HepG2 (cell line): ENCODE results near the gene NFYC. TPM values are rescaled to one million over a fixed set of nuclear protein-coding genes. Genes with fewer than 3 reads are reported as not detected.

ENCODE experiments used
- BORCS8-MEF2B ChIP-seq: sonication (generic); formaldehyde crosslinking; IDR thresholded peaks from 2 replicates; pipeline ENCODE4 v1.8.0; 2022; ENCODE audit warnings: mild to moderate bottlenecking, missing genetic modification reagents
- CBX2 ChIP-seq, 2 experiments: fragments of 200-600 bp in 1 of 2; sonication (generic); formaldehyde crosslinking in 1 of 2; IDR thresholded peaks; 2 replicates each; pipeline versions ENCODE4 v1.7.0 to v1.8.1; 2018 to 2022; ENCODE audit warnings: low read depth in 2 of 2, low read length in 1 of 2, mild to moderate bottlenecking in 1 of 2, missing genetic modification reagents in 1 of 2
- NFE2 ChIP-seq: sonication (generic); formaldehyde crosslinking; IDR thresholded peaks from 2 replicates; pipeline ENCODE4 v1.4.0; 2020; ENCODE audit warnings: missing genetic modification reagents
- NONO ChIP-seq, 2 experiments: fragments of 450-650 bp in 1 of 2; sonication (generic) in 1 of 2; formaldehyde crosslinking in 1 of 2; IDR thresholded peaks in 1 of 2; conservative IDR thresholded peaks in 1 of 2; 2 replicates each; pipeline versions ENCODE4 v1.6.1 to v1.8.0; 2017 to 2022; ENCODE audit warnings: mild to moderate bottlenecking in 1 of 2, missing genetic modification reagents in 1 of 2, moderate library complexity in 1 of 2
- NR2F2 ChIP-seq: IDR thresholded peaks from 2 replicates; pipeline ENCODE4 v1.6.1; 2012; ENCODE audit warnings: low read depth, inconsistent platforms, borderline replicate concordance
- PAX8 ChIP-seq: sonication (generic); formaldehyde crosslinking; IDR thresholded peaks from 2 replicates; pipeline ENCODE4 v1.8.0; 2022; ENCODE audit warnings: mild to moderate bottlenecking, missing genetic modification reagents, borderline replicate concordance
- PBX2 ChIP-seq: IDR thresholded peaks from 2 replicates; pipeline ENCODE4 v1.6.1; 2016; ENCODE audit warnings: control low read depth
- POGK ChIP-seq: sonication (generic); formaldehyde crosslinking; conservative IDR thresholded peaks from 2 replicates; pipeline ENCODE4 v1.8.0; 2022; ENCODE audit warnings: mild to moderate bottlenecking, moderate library complexity, missing genetic modification reagents
- PRMT3 ChIP-seq: sonication (generic); formaldehyde crosslinking; IDR thresholded peaks from 2 replicates; pipeline ENCODE4 v1.8.1; 2022; ENCODE audit warnings: low read depth, mild to moderate bottlenecking, moderate library complexity, missing genetic modification reagents, borderline replicate concordance
- SRY ChIP-seq: sonication (generic); formaldehyde crosslinking; IDR thresholded peaks from 2 replicates; pipeline ENCODE4 v1.8.0; 2022; ENCODE audit warnings: mild to moderate bottlenecking, missing genetic modification reagents
- STAT5B ChIP-seq: sonication (generic); formaldehyde crosslinking; IDR thresholded peaks from 2 replicates; pipeline ENCODE4 v1.4.0; 2020; ENCODE audit warnings: missing genetic modification reagents
- TBX2 ChIP-seq: sonication (generic); formaldehyde crosslinking; IDR thresholded peaks from 2 replicates; pipeline ENCODE4 v1.5.0; 2020; ENCODE audit warnings: missing genetic modification reagents, mild to moderate bottlenecking, borderline replicate concordance
- ZC3H4 ChIP-seq: sonication (generic); formaldehyde crosslinking; IDR thresholded peaks from 2 replicates; pipeline ENCODE4 v1.4.0; 2020; ENCODE audit warnings: missing genetic modification reagents, borderline replicate concordance
- ZMAT5 ChIP-seq: sonication (generic); formaldehyde crosslinking; IDR thresholded peaks from 2 replicates; pipeline ENCODE4 v1.5.0; 2020; ENCODE audit warnings: mild to moderate bottlenecking, low read depth, missing genetic modification reagents, borderline replicate concordance
- polyA plus RNA-seq, 8 experiments: library from polyadenylated mRNA; depleted of rRNA in 3 of 8; stranded (reverse) in 7 of 8; unstranded in 1 of 8; fragments of >200 nt; fragmentation: Illumina TruSeq in 4 of 8; extraction: Trizol in 4 of 8; gene quantifications; 2 replicates each; pipeline versions ENCODE4 v1.2.1 to v1.2.3, GENCODE V29; 2011 to 2016; ENCODE audit warnings: low read depth in 4 of 8, missing spikeins in 1 of 8, mixed read lengths in 1 of 8; ENCODE audit not compliant: insufficient read depth in 1 of 8
- total RNA-seq, 5 experiments: library from RNA; depleted of rRNA; stranded (reverse); fragments of >200 nt; fragmentation: Illumina TruSeq; extraction: Trizol; gene quantifications; 2 replicates each; pipeline ENCODE4 v1.2.3, GENCODE V29; 2016; ENCODE audit warnings: low read depth in 1 of 5
- TF ChIP-seq, protein P1 (sequence below): sonication (generic); formaldehyde crosslinking; IDR thresholded peaks from 2 replicates; pipeline ENCODE4 v1.4.0; 2020; ENCODE audit warnings: missing genetic modification reagents
- TF ChIP-seq, protein P2 (sequence below): sonication (generic); formaldehyde crosslinking; IDR thresholded peaks from 2 replicates; pipeline ENCODE4 v1.5.1; 2020; ENCODE audit warnings: missing genetic modification reagents, mild to moderate bottlenecking, borderline replicate concordance
- TF ChIP-seq, protein P3 (sequence below): sonication (generic); formaldehyde crosslinking; IDR thresholded peaks from 2 replicates; pipeline ENCODE4 v1.5.0; 2020; ENCODE audit warnings: missing genetic modification reagents

Gene NFYC
- total and polyA plus RNA-seq, 2 of the 13 experiments (the other 11 are each of a cell fraction or from before 2014, with no cell fraction given): 33.9 to 73.7 TPM

- TF ChIP-seq NFE2 (CRISPR knock-in tag): no peak
- TF ChIP-seq PRMT3: peak; percentile 43; the same call in 1 of the 2 replicates
- no peak for TF ChIP-seq NONO (IDR thresholded peaks at IDR 0.05)
- peak; percentile 90 for TF ChIP-seq NONO (CRISPR knock-in tag; conservative IDR thresholded peaks at IDR 0.05)
- TF ChIP-seq, protein P1, sequence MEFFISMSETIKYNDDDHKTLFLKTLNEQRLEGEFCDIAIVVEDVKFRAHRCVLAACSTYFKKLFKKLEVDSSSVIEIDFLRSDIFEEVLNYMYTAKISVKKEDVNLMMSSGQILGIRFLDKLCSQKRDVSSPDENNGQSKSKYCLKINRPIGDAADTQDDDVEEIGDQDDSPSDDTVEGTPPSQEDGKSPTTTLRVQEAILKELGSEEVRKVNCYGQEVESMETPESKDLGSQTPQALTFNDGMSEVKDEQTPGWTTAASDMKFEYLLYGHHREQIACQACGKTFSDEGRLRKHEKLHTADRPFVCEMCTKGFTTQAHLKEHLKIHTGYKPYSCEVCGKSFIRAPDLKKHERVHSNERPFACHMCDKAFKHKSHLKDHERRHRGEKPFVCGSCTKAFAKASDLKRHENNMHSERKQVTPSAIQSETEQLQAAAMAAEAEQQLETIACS (CRISPR knock-in tag): peak; percentile 61; the same call in 1 of the 2 replicates
- TF ChIP-seq, protein P2, sequence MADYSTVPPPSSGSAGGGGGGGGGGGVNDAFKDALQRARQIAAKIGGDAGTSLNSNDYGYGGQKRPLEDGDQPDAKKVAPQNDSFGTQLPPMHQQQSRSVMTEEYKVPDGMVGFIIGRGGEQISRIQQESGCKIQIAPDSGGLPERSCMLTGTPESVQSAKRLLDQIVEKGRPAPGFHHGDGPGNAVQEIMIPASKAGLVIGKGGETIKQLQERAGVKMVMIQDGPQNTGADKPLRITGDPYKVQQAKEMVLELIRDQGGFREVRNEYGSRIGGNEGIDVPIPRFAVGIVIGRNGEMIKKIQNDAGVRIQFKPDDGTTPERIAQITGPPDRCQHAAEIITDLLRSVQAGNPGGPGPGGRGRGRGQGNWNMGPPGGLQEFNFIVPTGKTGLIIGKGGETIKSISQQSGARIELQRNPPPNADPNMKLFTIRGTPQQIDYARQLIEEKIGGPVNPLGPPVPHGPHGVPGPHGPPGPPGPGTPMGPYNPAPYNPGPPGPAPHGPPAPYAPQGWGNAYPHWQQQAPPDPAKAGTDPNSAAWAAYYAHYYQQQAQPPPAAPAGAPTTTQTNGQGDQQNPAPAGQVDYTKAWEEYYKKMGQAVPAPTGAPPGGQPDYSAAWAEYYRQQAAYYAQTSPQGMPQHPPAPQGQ (CRISPR knock-in tag): no peak
- peak; percentile 89 for TF ChIP-seq POGK (CRISPR knock-in tag)
- peak; percentile 49; the same call in 1 of the 2 replicates for TF ChIP-seq NR2F2
- no peak; the same call in none of the 2 replicates for TF ChIP-seq SRY
- no peak for TF ChIP-seq STAT5B
- TF ChIP-seq CBX2 (IDR thresholded peaks at IDR 0.05; ENCODE audit: low read depth, low read length): no peak
- TF ChIP-seq CBX2 (CRISPR knock-in tag; IDR thresholded peaks at IDR 0.05; ENCODE audit: low read depth): no peak
- TF ChIP-seq BORCS8-MEF2B (CRISPR knock-in tag): peak; percentile 4
- TF ChIP-seq, protein P3, sequence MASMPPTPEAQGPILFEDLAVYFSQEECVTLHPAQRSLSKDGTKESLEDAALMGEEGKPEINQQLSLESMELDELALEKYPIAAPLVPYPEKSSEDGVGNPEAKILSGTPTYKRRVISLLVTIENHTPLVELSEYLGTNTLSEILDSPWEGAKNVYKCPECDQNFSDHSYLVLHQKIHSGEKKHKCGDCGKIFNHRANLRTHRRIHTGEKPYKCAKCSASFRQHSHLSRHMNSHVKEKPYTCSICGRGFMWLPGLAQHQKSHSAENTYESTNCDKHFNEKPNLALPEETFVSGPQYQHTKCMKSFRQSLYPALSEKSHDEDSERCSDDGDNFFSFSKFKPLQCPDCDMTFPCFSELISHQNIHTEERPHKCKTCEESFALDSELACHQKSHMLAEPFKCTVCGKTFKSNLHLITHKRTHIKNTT (CRISPR knock-in tag): no peak
- TF ChIP-seq TBX2 (CRISPR knock-in tag): peak; percentile 87
- TF ChIP-seq PAX8: peak; percentile 91; the same call in 1 of the 2 replicates
- TF ChIP-seq ZC3H4 (CRISPR knock-in tag): peak; percentile 98
- no peak for TF ChIP-seq PBX2 (CRISPR knock-in tag)
- TF ChIP-seq ZMAT5 (CRISPR knock-in tag): no peak
These were observed at the start of gene NFYC (continued) for GRCh38 chr1:40691538-40692428.
